HEK293 (cell line): Measurements from ENCODE around the gene TMSB4X.

Experiments used
- CTCF ChIP-seq: fragments of 450-650 bp; formaldehyde crosslinking; IDR thresholded peaks from 2 replicates; pipeline ENCODE4 v1.5.1; 2016; ENCODE audit warnings: missing biosample characterization, missing genetic modification characterization
- TCF7L2 ChIP-seq: IDR thresholded peaks from 2 replicates; pipeline ENCODE4 v1.6.1; 2011; ENCODE audit warnings: low read depth, mild to moderate bottlenecking, inconsistent platforms, low read length, moderate library complexity, borderline replicate concordance
- YY1 ChIP-seq: fragments of 450-650 bp; formaldehyde crosslinking; IDR thresholded peaks from 2 replicates; pipeline ENCODE4 v1.5.1; 2018; ENCODE audit warnings: missing biosample characterization, missing genetic modification characterization
- ZFP69B ChIP-seq: fragments of 450-650 bp; formaldehyde crosslinking; IDR thresholded peaks from 2 replicates; pipeline ENCODE4 v1.5.1; 2016; ENCODE audit warnings: missing biosample characterization, missing genetic modification characterization
- ZNF514 ChIP-seq: fragments of 450-650 bp; formaldehyde crosslinking; IDR thresholded peaks from 2 replicates; pipeline ENCODE4 v1.5.1; 2016; ENCODE audit warnings: missing biosample characterization, missing genetic modification characterization
- ZNF561 ChIP-seq: fragments of 450-650 bp; IDR thresholded peaks from 2 replicates; pipeline ENCODE4 v1.5.1; 2018; ENCODE audit warnings: missing biosample characterization, missing genetic modification characterization, borderline replicate concordance
- ZNF768 ChIP-seq: fragments of 450-650 bp; formaldehyde crosslinking; IDR thresholded peaks from 2 replicates; pipeline ENCODE4 v1.5.1; 2018; ENCODE audit warnings: missing biosample characterization, mild to moderate bottlenecking, missing genetic modification characterization

- TF ChIP-seq TCF7L2: no peak
- TF ChIP-seq ZNF768: no peak
- TF ChIP-seq ZFP69B (tag by site-specific recombination): no peak
- no peak for TF ChIP-seq ZNF514 (tag by site-specific recombination)
- no peak for TF ChIP-seq CTCF (tag by site-specific recombination)
- no peak for TF ChIP-seq YY1
- TF ChIP-seq ZNF561 (tag by site-specific recombination): no peak
Measured at GRCh38 chrX:12945494-12945893, 29.4 kb upstream of the TMSB4X start.
